Lung (tissue), 12 donors: ENCODE measurements around the gene MZB1. TPM values are rescaled to one million over a fixed set of nuclear protein-coding genes. Genes with fewer than 3 reads are reported as not detected.

Source experiments
- ATAC-seq: fragments of 200-7000 bp; cut with Tn5 transposase; one replicate; pipeline ENCODE4 v1.9.1; 2020; ENCODE audit warnings: moderate number of reproducible peaks; ENCODE audit not compliant: insufficient read depth, low FRiP score
- DNase-seq, 3 donors: peaks; one replicate each; pipeline ENCODE4 v3.0.0-alpha.2; 2013 to 2017
- H3K27ac ChIP-seq, 2 donors: one replicate each; pipeline ENCODE4 v1.5.1; 2013; ENCODE audit warnings: mild to moderate bottlenecking in 2 of 2, moderate library complexity in 2 of 2, control low read depth in 1 of 2, inconsistent platforms in 1 of 2, low read depth in 1 of 2, low read length in 1 of 2
- H3K27me3 ChIP-seq, 3 donors: one replicate each; pipeline ENCODE4 v1.5.1; 2013; ENCODE audit warnings: low read length in 2 of 3; ENCODE audit not compliant: control insufficient read depth in 3 of 3, insufficient read depth in 3 of 3
- H3K36me3 ChIP-seq, 4 donors: one replicate each; pipeline ENCODE4 v1.5.1; 2013; ENCODE audit warnings: low read length in 4 of 4, mild to moderate bottlenecking in 1 of 4, moderate library complexity in 1 of 4; ENCODE audit not compliant: control insufficient read depth in 4 of 4, insufficient read depth in 4 of 4
- H3K4me1 ChIP-seq, 5 donors: one replicate each; pipeline ENCODE4 v1.5.1; 2013; ENCODE audit warnings: low read length in 5 of 5, mild to moderate bottlenecking in 2 of 5, moderate library complexity in 1 of 5; ENCODE audit not compliant: control insufficient read depth in 5 of 5, insufficient read depth in 5 of 5
- H3K4me3 ChIP-seq: one replicate; pipeline ENCODE4 v1.5.1; 2013; ENCODE audit warnings: mild to moderate bottlenecking, control low read depth, moderate library complexity
- H3K9ac ChIP-seq, 2 donors: one replicate each; pipeline ENCODE4 v1.5.1; 2013; ENCODE audit warnings: low read length in 2 of 2, control low read depth in 1 of 2; ENCODE audit not compliant: insufficient read depth in 1 of 2
- H3K9me3 ChIP-seq, 4 donors: one replicate each; pipeline ENCODE4 v1.5.1; 2013; ENCODE audit warnings: low read length in 3 of 4, mild to moderate bottlenecking in 1 of 4, moderate library complexity in 1 of 4; ENCODE audit not compliant: control insufficient read depth in 4 of 4, insufficient read depth in 3 of 4
- CTCF ChIP-seq: IDR thresholded peaks from 2 replicates; pipeline ENCODE4 v1.5.1; 2012; ENCODE audit warnings: mild to moderate bottlenecking; ENCODE audit errors: control extremely low read depth, extremely low read depth
- WGBS, 2 donors: extraction: QIAGEN DNeasy Blood & Tissue Kit; methylation state at CpG; one replicate each; pipeline ENCODE4 v1.1.7; 2013; 5-methylcytosine and 5-hydroxymethylcytosine counted together
- polyA plus RNA-seq, 2 donors: library from polyadenylated mRNA; stranded (reverse); fragments of 200-250 nt; gene quantifications; one replicate each; pipeline ENCODE4 v1.2.1, GENCODE V29; 2013
- total RNA-seq, 2 donors: library from RNA; depleted of rRNA in 1 of 2; stranded (reverse); fragments of >200 nt in 1 of 2; gene quantifications; one replicate each; pipeline ENCODE4 v1.2.1, GENCODE V29; 2014 to 2021
- donor health status: control.
- donor health status: control.
- donor health status: Bipolar disorder and iron deficiency.
- donor health status: healthy.
- donor health status: DM: yes; HTN: yes; CAD: no.

MZB1 gene
- total and polyA plus RNA-seq, 4 donors = 2.5 to 14.8 (median 12.8) TPM

- peaks cover 0 to 11% (median 3%) of the 10 kb centered on the region in 5 donors for H3K4me1 ChIP-seq
- 86 to 96% methylated on average over 1 of the region's 1 CpG for WGBS, 2 donors
- no peaks in the 10 kb centered on the region for H3K27me3 ChIP-seq
- ATAC-seq (no peak), DNase-seq (no peak)
- no peak overlapping the region for H3K4me3 ChIP-seq
- no peak overlapping the region for H3K9ac ChIP-seq
- H3K36me3 ChIP-seq = peaks cover 6 to 34% (median 11%) of the 10 kb centered on the region in 4 donors
- H3K9me3 ChIP-seq = no peaks in the 10 kb centered on the region
- no peak for TF ChIP-seq CTCF
- peak overlapping the region in 1 of 2 donors; percentile 90 for H3K27ac ChIP-seq
These were observed 29.1 kb upstream of the MZB1 start for GRCh38 chr5:139418793-139419192.

DNA sequence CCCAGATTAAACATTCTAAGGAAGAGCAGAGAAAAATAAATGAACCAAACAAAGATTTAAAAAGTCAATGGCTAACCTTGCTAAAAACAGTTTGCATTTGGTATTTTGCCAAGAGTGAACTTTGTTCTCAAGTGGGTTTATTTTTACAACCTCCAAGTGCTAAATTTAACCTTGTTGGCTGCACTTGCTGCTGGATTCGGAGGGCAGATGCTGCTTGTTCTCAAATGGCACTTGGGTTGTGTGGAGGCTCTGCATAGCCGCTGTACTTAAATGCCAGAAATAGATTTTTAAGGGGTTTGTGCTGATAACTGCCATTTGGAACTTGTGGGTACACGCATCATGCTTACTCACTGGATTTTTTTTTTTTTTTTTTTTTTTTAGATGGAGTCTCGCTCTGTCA is 27.5 kb upstream of the MZB1 start:
- Histone ChIP-seq H3K27me3 (no peaks in the 10 kb centered on the region), H3K4me3 (no peak overlapping the region), H3K4me1 (peaks cover 0 to 11% (median 3%) of the 10 kb centered on the region in 5 donors), H3K36me3 (peaks cover 3 to 42% (median 13%) of the 10 kb centered on the region in 4 donors), H3K9me3 (no peaks in the 10 kb centered on the region), H3K27ac (peak overlapping the region in 1 of 2 donors; percentile 90), H3K9ac (no peak overlapping the region)
- ATAC-seq (peak; percentile 35), DNase-seq (peak in 2 of 3 donors; percentile 44 to 72)
- WGBS, 2 donors = 37 to 41% methylated on average over 3 to 4 of the region's 4 CpGs
- TF ChIP-seq CTCF = no peak

GRCh38 chr5:139416651-139417050 is 26.9 kb upstream of the MZB1 start:
- no peaks in the 10 kb centered on the region for H3K27me3 ChIP-seq
- WGBS, 2 donors = 76 to 92% methylated on average over 9 of the region's 9 CpGs
- DNase-seq (no peak), ATAC-seq (no peak)
- no peaks in the 10 kb centered on the region for H3K9me3 ChIP-seq
- peaks cover 3 to 41% (median 13%) of the 10 kb centered on the region in 4 donors for H3K36me3 ChIP-seq
- no peak for TF ChIP-seq CTCF
- no peak overlapping the region for H3K4me3 ChIP-seq
- H3K27ac ChIP-seq = peak overlapping the region in 1 of 2 donors; percentile 46
- H3K4me1 ChIP-seq = peaks cover 0 to 11% (median 3%) of the 10 kb centered on the region in 5 donors
- no peak overlapping the region for H3K9ac ChIP-seq

DNA sequence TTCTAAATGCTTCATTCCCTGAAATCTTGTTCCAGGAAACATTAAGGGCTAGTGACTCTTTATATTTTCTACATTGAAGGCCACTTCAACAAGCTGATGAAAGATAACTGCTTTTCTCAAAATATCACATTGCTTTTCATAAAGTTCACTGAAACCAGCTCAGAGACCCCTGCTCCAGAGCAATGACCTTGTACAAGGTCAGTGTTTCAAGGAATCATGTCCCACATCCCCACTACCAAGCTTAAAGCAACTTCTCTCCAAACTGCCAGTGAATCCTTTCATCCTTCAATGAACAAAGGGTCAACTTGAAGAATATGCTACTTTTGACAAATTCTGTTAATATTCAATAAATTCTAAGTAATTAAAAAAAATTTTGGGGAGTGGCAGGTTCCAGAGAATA is 26.2 kb upstream of the MZB1 start:
- H3K9me3 ChIP-seq = no peaks in the 10 kb centered on the region
- no peak for TF ChIP-seq CTCF
- H3K36me3 ChIP-seq = peaks cover 3 to 34% (median 15%) of the 10 kb centered on the region in 4 donors
- DNase-seq (no peak), ATAC-seq (no peak)
- peaks cover 0 to 11% (median 3%) of the 10 kb centered on the region in 5 donors for H3K4me1 ChIP-seq
- H3K27me3 ChIP-seq = no peaks in the 10 kb centered on the region
- no peak overlapping the region for H3K9ac ChIP-seq
- no peak overlapping the region for H3K4me3 ChIP-seq
- peak overlapping the region in 1 of 2 donors; percentile 46 for H3K27ac ChIP-seq
